ENCODE results near the gene NEUROD2.

GRCh38 chr17:39581759-39582085 is 26.0 kb downstream of the NEUROD2 start:
- no peak for TF ChIP-seq YY1 (IDR thresholded peaks at IDR 0.05; ENCODE audit: insufficient read depth, insufficient read length)
- TF ChIP-seq ZNF274 (IDR thresholded peaks at IDR 0.05; ENCODE audit: low read depth, low read length), result no peak
